ENCODE results near the gene SMIM20. TPM values are rescaled to one million over a fixed set of nuclear protein-coding genes. Genes with fewer than 3 reads are reported as not detected.
A peak's percentile ranks its signal among the peaks of the same experiment; 100 is the strongest.

SMIM20 gene
- total and polyA plus RNA-seq, 9 donors, result 25.4 to 46.9 (median 28.7) TPM

GRCh38 chr4:25925486-25926201 lies 11.6 kb downstream of the SMIM20 start:
- TF ChIP-seq CTCF (IDR thresholded peaks at IDR 0.05) (peak in 1 of 3 donors; percentile 14), EP300 (IDR thresholded peaks at IDR 0.05) (no peak)
- no peak overlapping the region for H3K27ac ChIP-seq
- peak in 1 of 5 donors; percentile 46 for DNase-seq
- WGBS, 3 donors, result 40 to 55% (median 51%) methylated on average over 11 of the region's 11 CpGs
- intact Hi-C loops (cut with DNase I), result no loop called here
- peaks cover 1% of the 10 kb centered on the region for H3K4me1 ChIP-seq (ENCODE audit: insufficient read depth)
- H3K36me3 ChIP-seq, result no peaks in the 10 kb centered on the region
- H3K4me3 ChIP-seq, result no peak overlapping the region
- no peaks in the 10 kb centered on the region for H3K27me3 ChIP-seq
- no peaks in the 10 kb centered on the region for H3K9me3 ChIP-seq

- no peak for TF ChIP-seq POLR2A (IDR thresholded peaks at IDR 0.05)
- TF ChIP-seq EP300 (IDR thresholded peaks at IDR 0.05), result no peak
- TF ChIP-seq CTCF (IDR thresholded peaks at IDR 0.05), result no peak
- no peak overlapping the region for H3K27ac ChIP-seq
- H3K27me3 ChIP-seq, result no peaks in the 10 kb centered on the region
- no peak for DNase-seq
- H3K4me1 ChIP-seq (ENCODE audit: insufficient read depth), result peaks cover 1% of the 10 kb centered on the region
- H3K9me3 ChIP-seq, result no peaks in the 10 kb centered on the region
- no peak overlapping the region for H3K4me3 ChIP-seq
- WGBS, 3 donors, result 82 to 87% (median 83%) methylated on average over 2 of the region's 2 CpGs
- no peaks in the 10 kb centered on the region for H3K36me3 ChIP-seq
- intact Hi-C loops (cut with DNase I), result no loop called here
Observed at GRCh38 chr4:25926462-25926861, 12.4 kb downstream of the SMIM20 start.

GRCh38 chr4:25927361-25928195 lies 13.6 kb downstream of the SMIM20 start:
- TF ChIP-seq CTCF (IDR thresholded peaks at IDR 0.05) (no peak), EP300 (IDR thresholded peaks at IDR 0.05) (no peak), POLR2A (IDR thresholded peaks at IDR 0.05) (no peak)
- H3K9me3 ChIP-seq, result no peaks in the 10 kb centered on the region
- H3K27me3 ChIP-seq, result no peaks in the 10 kb centered on the region
- 82 to 88% (median 87%) methylated on average over 10 of the region's 10 CpGs for WGBS, 3 donors
- no peak for DNase-seq
- peaks cover 1% of the 10 kb centered on the region for H3K4me1 ChIP-seq (ENCODE audit: insufficient read depth)
- no peaks in the 10 kb centered on the region for H3K36me3 ChIP-seq
- intact Hi-C loops (cut with DNase I), result no loop called here
- H3K27ac ChIP-seq, result no peak overlapping the region
- H3K4me3 ChIP-seq, result no peak overlapping the region

GRCh38 chr4:25928379-25929297 lies 14.6 kb downstream of the SMIM20 start:
- Histone ChIP-seq H3K4me3 (no peak overlapping the region), H3K36me3 (no peaks in the 10 kb centered on the region), H3K27ac (no peak overlapping the region), H3K9me3 (no peaks in the 10 kb centered on the region), H3K4me1 (ENCODE audit: insufficient read depth) (peaks cover 1% of the 10 kb centered on the region), H3K27me3 (no peaks in the 10 kb centered on the region)
- 75 to 84% (median 78%) methylated on average over 11 of the region's 11 CpGs for WGBS, 3 donors
- no peak for TF ChIP-seq EP300 (IDR thresholded peaks at IDR 0.05)
- TF ChIP-seq POLR2A (IDR thresholded peaks at IDR 0.05), result no peak
- no peak for TF ChIP-seq CTCF (IDR thresholded peaks at IDR 0.05)
- no peak for DNase-seq
- intact Hi-C loops (cut with DNase I), result no loop called here

Measured in ovary (tissue), 9 donors.